ENCODE results near the gene STRN4.
"Not testable (repeated sequence)": the region's sequence is repeated elsewhere in the genome, so short reads cannot be mapped to it uniquely, and the experiment has no call there.

Gene STRN4

DNA sequence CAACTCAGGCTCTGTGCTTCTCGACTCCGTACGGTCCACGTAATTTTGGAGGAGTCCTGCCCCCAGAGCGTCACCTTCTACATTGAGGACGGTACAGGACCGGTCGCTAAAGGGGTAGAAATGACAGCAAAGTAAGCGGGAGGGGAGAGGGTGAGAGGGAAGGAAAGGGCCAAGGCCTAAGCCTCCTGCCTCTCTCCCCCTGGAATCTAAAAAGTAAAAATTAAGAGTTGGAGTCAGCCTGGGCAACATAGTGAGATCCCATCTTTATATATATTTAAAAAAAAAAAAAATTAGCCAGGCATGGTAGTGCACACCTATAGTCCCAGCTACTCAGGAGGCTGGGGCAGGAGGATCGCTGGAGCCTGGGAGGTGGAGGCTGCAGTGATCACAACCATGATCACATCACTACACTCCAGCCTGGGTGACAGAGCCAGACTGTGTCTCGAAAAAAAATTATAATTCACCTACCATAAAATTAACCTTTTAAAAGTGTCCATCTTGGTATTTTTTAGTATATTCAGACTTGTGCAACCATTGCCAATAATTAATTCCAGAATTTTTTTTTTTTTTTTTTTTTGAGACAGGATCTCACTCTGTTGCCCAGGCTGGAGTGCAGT is 29.5 kb upstream of the STRN4 start:
- no peak for DNase-seq (ENCODE audit: low spot score)

DNA sequence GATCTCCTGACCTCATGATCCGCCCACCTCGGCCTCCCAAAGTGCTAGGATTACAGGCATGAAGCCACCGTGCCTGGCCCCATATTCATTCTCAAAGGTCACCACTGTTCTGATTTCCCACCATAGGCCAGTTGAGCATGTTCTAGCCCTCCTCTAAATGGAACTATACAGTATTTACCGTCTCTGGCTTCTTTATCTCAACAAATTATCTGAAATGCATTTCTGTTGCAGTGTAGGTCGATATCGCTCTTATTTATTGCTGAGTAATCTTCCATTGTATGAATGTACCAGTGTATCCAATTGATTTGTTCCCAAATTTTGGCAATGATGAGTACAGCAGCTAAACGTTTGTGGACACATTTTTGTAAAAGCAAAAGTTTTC is 26.8 kb upstream of the STRN4 start:
- no peak for DNase-seq (ENCODE audit: low spot score)

DNA sequence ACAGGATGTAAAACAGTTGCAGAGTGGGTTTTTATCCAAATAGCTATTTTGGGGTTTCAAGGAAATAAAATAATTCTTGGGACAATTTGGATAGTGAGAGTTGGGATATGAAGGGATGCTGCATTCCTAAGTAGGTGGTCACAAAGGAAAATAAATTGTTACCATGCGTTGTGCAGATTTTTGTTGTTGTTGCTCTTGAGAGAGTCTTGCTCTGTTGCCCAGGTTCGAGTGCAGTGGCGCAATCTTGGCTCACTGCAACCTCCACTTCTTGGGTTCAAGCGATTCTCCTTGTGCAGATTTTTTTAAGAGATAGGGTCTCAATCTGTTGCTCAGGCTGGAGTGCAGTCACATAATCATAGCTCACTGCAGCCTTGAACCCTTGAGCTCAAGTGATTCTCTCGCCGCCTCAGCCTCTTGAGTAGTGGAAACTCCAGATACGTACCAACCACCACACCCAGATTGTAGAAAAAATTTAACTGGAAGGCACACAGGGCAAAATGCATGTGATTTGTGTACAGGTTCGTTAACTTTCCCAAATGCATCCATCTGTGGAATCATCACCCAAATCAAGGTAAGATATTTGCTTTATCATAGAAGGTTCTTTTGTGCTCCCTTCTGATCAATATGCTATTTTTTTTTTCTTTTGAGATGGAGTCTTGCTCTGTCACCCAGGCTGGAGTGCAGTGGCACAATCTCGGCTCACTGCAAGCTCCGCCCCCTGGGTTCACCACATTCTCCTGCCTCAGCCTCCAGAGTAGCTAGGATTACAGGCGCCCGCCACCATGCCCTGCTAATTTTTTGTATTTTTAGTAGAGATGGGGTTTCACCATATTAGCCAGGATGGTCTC is 26.1 kb upstream of the STRN4 start:
- no peak for DNase-seq (ENCODE audit: low spot score)

DNA sequence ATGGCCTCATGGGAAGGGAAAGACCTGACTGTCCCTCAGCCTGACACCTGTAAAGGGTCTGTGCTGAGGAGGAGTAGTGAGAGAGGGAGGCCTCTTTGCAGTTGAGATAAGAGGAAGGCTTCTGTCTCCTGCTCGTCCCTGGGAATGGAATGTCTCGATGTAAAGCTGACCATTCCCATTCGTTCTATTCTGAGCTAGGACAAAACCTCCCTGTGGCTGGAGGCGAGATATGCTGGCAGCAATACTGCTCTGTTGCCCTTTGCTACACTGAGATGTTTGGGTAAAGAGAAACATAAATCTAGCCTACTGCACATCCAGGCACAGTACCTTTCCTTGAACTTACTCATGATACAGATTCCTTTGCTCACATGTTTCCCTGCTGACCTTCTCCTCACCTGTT is 22.5 kb upstream of the STRN4 start:
- not testable (repeated sequence) for DNase-seq (ENCODE audit: low spot score)

DNA sequence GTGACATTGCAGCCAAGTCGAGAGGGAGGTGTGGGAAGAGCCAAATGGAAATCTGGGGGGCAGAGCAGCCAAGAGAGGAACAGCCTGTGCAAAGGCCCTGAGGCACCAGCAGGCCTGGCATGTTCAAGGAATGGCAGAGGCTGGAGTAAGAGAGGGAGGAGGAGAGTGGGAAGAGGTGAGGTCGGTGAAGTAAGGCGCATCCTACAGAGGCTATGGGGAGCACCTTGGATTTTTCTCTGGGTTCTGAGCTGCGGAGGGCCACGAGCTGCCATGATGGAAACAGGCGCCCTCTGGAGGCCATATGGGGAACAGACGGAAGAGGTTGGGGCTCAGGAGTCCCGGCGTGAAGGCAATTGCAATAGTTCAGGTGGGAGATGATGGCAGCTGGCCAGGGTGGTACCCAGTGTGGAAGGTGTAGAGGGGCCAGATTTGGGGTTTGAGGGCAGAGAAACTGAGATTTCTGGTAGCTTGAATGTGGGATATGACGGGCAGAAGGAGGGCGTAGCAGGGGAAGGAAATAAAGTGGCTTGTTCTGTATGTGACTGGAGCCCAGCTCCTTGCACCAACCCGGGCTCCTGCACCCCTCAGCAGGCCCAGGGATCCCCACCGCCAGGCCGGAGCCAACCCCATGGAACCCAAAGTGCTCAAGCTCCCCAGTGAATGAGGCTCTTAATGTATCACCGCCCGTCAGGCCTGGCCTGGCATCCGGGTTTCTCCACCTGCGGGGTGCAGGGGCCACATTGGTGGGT is 20.5 kb upstream of the STRN4 start:
- DNase-seq (ENCODE audit: low spot score), result peak; percentile 85

DNA sequence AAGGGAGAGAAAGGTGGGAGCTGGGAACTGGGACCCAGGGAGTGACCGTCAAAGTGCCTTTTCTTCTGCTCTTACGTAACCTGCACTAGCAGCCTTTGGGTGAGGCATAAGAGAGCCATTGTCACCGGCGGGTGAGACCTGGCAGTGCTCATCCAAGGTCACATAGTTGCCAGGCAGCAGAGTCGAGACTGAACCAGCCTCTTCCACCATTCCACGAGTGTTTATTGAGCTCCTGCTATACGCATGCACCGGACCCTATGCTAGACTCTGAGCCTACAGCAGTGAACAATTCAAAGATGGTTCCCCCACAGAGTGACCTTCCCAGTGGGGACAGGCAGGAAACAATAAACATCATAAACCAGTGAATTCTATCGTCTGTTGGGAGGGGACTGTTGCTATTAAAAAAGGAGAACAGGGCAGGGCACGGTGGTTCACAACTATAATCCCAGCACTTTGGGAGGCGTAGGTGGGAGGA is 18.6 kb upstream of the STRN4 start:
- no peak for DNase-seq (ENCODE audit: low spot score)

DNA sequence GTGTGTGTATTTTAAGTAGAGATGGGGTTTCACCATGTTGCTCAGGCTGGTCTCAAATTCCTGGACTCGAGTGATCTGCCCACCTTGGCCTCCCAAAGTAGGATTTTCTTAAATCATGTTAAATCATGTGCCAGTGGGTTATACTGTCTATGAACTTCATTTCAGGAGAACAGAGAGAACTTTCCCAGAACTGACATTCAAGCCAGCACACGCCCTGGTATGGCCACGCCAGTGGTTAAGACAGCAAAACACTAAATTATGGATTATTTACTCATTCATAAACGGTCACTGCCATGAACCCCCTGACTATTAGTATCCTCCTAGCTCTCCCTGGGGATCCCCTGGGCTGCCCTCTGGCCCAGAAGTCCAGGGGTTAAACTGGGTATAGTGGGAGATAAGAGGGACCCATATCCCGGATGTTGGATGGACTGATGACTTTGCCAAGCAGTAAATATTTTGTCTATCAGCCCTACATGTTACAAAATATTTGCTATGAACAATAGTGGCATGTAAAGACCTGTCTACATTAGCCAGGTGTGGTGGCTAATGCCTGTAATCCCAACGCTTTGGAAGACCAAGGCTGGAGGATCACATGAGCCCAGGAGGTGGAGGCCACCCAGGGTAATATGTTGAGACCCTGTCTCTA is 16.1 kb upstream of the STRN4 start:
- no peak for DNase-seq (ENCODE audit: low spot score)

DNA sequence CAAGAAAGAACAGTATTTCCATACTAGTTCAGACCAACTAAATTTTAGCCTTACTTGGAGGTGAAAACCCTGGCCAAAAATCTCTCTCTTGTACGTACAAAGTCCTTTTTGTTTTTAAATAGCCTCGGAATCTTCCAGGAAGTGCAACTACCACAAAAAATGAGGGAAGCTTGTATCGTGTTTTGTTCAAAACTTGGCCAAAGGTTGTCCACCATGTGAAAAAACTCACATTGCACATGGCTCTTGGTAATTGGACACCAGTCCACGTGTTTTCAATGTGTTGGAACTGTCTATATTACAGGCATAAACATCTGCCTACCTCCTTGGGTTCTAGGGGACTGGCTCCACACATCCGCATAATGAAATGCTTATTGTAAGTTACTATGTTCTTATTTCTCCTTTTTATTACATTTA is 15.2 kb upstream of the STRN4 start:
- no peak for DNase-seq (ENCODE audit: low spot score)

DNA sequence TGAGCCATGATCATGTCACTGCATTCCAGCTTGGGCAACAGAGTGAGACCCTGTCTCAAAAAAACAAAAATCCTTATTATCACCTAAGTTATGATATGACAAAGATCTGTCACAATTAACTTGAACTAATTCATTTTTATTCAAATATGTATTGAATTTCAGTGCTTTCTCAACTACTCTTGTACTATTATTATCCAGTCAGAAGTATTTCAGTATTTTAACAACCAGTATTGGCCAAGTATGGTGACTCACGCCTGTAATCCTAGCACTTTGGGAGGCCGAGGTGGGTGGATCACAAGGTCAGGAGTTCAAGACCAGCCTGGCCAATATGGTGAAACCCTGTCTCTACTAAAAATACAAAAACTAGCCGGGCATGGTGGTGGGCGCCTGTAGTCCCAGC is 14.6 kb upstream of the STRN4 start:
- DNase-seq (ENCODE audit: low spot score), result not testable (repeated sequence)

DNA sequence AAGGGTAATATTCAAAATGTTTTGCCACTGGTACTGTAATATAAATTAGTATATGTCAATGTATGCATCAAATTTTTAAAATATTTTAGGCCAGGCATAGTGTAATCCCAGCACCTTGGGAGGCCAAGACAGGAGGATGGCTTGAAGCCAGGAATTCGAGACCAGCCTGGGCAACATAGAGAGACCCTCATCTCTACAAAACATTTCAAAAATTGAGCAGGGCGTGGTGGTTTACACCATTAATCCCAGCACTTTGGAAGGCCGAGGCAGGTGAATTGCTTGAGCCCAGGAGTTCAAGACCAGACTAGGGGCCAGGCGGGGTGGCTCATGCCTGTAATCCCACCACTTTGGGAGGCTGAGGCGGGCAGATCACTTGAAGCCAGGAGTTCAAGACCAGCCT is 14.1 kb upstream of the STRN4 start:
- DNase-seq (ENCODE audit: low spot score), result no peak

DNA sequence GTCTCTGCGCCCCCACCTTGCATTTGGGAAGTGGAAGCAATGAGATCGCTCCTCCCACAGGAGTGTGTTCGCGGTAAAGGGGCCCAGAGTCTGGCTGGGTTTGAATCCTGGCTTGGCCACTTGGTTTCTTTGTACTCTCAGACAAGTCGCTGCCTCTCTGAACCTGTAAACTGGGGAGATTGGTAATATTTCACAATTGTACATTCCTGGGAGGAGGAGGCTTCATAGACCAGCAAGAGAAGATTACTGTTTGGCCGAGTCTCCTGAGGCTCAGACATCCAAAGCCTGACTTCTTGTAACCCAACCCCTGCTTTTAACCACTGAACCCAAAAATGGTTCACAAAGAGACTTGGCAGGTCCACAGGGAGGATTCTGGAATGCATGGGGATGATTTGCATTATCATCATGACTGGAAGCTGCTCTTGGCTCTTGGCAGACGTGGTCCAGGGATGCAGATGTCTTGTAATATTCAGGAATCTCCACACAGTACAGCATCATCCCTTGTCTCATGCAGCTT is 13.6 kb upstream of the STRN4 start:
- DNase-seq (ENCODE audit: low spot score), result no peak

DNA sequence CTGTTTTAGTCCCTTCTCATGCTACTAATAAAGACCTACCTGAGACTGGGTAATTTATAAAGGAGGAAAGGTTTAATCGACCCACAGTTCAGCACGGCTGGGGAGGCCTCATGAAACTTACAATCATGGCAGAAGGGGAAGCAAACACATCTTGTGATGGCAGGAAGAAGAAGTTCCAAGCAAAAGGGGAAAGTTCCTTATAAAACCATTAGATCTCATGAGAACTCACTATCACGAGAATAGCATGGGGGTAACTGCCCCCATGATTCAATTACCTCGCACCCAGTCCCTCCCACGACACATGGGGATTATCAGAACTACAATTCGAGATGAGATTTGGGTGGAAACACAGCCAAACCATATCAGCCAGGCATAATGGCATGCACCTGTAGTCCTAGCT is 13.0 kb upstream of the STRN4 start:
- DNase-seq (ENCODE audit: low spot score), result no peak

DNA sequence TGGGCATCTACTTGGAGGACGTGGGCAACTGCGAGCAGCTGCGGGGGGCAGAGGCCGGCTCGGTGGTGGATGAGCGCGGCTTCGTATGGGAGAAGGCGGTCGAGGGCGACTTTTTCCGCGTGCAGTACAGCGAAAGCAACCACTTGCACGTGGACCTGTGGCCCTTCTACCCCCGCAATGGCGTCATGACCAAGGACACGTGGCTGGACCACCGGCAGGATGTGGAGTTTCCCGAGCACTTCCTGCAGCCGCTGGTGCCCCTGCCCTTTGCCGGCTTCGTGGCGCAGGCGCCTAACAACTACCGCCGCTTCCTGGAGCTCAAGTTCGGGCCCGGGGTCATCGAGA is 10.3 kb upstream of the STRN4 start:
- no peak for DNase-seq (ENCODE audit: low spot score)

DNA sequence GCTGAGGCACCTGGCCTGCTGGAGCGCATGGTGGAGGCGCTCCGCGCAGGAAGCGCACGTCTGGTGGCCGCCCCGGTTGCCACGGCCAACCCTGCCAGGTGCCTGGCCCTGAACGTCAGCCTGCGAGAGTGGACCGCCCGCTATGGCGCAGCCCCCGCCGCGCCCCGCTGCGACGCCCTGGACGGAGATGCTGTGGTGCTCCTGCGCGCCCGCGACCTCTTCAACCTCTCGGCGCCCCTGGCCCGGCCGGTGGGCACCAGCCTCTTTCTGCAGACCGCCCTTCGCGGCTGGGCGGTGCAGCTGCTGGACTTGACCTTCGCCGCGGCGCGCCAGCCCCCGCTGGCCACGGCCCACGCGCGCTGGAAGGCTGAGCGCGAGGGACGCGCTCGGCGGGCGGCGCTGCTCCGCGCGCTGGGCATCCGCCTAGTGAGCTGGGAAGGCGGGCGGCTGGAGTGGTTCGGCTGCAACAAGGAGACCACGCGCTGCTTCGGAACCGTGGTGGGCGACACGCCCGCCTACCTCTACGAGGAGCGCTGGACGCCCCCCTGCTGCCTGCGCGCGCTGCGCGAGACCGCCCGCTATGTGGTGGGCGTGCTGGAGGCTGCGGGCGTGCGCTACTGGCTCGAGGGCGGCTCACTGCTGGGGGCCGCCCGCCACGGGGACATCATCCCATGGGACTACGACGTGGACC is 9.7 kb upstream of the STRN4 start:
- peak; percentile 8 for DNase-seq (ENCODE audit: low spot score)

DNA sequence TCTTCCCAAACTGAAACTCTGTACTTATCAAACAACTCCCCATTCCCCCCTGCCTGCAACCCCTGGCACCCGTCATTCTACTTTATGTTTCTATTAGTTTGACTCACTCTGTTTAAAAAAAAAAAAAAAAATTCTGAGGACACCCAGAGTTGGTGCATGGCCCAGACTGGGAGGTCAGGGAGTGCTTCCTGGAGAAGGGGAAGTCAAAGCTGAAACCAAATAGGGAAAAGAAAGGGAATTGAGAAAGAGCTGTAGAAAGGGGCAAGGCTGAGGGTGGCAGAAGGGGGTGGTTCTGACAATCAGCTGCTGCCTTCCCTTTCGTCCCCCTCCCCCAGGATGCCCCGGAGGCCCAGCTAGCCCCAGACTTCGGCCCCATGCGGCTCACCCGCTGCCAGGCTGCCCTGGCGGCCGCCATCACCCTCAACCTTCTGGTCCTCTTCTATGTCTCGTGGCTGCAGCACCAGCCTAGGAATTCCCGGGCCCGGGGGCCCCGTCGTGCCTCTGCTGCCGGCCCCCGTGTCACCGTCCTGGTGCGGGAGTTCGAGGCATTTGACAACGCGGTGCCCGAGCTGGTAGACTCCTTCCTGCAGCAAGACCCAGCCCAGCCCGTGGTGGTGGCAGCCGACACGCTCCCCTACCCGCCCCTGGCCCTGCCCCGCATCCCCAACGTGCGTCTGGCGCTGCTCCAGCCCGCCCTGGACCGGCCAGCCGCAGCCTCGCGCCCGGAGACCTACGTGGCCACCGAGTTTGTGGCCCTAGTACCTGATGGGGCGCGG is 9.0 kb upstream of the STRN4 start:
- peak; percentile 5 for DNase-seq (ENCODE audit: low spot score)

DNA sequence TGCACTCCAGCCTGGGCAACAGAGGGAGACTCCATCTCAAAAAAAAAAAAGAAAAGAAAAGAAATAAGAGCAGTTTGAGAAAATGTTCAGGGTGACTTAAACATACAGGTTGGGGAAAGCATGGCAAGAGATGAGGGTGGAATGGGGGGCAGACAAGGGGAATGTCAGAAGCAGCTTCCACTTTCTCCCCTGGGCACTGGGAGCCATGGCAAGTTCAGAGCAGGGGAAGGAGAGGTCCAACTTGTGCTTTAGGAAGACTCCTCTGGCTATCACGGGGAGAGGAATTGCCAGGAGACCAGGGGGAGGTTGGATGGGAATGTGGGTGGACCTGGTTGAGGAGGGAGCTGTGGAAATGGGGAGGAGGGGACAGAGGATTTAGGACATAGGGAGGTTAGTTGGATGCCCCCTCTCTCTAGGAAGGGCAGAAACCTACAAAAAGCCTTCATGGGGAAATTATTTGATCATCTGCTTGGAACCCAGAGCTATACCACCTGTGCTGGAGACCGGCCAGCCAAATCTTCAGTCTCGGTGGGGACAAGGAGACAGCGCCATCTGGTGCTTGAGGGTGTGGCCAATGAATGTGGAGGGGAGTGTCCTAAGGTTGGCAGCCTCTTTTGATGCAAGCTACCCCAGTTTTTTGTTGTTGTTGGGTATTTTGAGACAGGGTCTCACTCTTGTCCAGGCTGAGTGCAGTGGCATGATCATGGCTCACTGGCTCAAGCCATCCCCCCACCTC is 7.3 kb upstream of the STRN4 start:
- DNase-seq (ENCODE audit: low spot score), result peak; percentile 78

DNA sequence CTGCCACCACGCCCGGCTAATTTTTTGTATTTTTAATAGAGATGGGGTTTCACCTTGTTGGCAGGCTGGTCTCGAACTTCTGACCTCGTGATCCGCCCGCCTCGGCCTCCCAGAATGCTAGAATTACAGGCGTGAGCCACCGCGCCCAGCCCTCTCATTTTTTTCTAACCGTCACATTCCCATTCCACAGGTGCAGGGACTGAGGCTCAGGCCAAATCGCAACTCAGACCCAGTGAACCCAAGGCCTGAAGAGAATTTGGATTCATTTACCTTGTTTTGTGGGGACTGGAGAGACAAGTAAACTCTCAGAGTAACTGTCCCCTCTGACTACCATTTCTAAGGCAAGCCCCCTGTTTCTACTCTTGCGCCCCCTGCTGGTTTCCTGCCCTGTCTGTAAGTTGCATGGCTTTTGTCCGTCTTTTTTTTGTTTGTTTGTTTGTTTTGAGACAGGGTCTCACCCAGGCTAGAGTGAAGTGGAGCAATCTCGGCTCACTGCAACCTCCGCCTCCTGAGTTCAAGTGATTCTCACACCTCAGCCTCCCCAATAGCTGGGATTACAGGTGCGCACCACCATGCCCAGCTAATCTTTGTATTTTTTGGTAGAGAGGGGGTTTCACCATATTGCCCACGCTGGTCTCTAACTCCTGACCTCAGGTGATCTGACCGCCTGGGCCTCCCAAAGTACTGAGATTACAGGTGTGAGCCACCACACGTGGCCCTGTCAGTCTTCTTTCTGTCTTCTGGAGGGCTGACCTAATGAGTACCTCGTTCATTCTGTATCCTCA is 2.3 kb upstream of the STRN4 start:
- DNase-seq (ENCODE audit: low spot score), result no peak

DNA sequence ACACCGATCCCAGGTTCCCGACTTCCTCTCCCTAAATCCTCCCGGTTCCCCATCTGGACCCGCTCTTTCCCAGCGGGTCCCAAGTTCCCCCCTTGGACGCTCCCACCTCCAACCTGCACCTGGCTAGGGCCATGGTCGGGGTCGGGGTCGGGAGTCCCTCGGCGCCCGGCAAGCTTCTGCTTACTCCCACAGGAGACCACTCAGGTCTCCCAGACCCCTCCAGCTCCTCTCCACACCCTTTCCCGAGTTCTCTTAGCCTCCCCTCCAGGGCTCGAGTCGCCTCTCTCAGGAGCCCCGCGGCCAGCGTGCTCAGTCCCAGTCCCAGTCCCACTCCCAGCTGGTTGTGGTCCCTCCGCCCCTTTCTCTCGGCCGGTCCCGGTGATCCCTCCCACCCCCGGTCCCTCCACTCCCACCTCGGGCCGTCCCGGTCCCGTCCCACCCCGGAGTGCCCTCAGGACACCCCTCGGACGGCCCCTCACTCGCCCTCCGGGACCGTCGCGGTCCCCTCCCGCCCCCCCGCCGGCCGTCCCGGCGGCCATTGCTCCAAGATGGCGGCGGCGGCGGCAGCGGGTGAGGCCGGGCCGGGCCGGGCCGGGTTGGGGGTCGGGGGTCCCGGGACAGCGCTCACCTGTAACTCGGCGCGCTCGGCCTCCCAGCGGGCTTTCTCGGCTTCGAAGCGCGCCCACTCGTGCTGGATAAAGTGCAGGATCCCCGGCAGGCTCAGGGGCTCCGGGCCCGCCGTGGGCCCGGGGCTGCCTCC is 549 bp downstream of the STRN4 start, which contains the start of gene FKRP:
Gene FKRP (plus strand): TSS at position 537 of the 760 bp plus-strand sequence. CDS start 9,394 bp downstream, outside the sequence.
- peak; percentile 85 for DNase-seq (ENCODE audit: low spot score)
